Neural progenitor cell (in vitro differentiated cells): Measurements from ENCODE around the gene OLFM1.

Source experiments
- CTCF ChIP-seq: fragments of 200-600 bp; sonication (generic); IDR thresholded peaks from 2 replicates; pipeline ENCODE4 v1.5.1; 2017; ENCODE audit warnings: antibody characterized with exemption, mild to moderate bottlenecking
- EZH2 ChIP-seq: fragments of 200-600 bp; sonication (generic); IDR thresholded peaks from 2 replicates; pipeline ENCODE4 v1.6.1; 2017; ENCODE audit warnings: antibody characterized with exemption, mild to moderate bottlenecking, moderate library complexity

- TF ChIP-seq CTCF, result no peak
- TF ChIP-seq EZH2, result no peak
Observed at GRCh38 chr9:135146241-135146640, 58.8 kb downstream of the OLFM1 start.
